ENCODE measurements around the gene MAP3K2. TPM values are rescaled to one million over a fixed set of nuclear protein-coding genes. Genes with fewer than 3 reads are reported as not detected.

Gene MAP3K2
- total RNA-seq, 1 experiment from 2014 or later, result 54.8 TPM

DNA sequence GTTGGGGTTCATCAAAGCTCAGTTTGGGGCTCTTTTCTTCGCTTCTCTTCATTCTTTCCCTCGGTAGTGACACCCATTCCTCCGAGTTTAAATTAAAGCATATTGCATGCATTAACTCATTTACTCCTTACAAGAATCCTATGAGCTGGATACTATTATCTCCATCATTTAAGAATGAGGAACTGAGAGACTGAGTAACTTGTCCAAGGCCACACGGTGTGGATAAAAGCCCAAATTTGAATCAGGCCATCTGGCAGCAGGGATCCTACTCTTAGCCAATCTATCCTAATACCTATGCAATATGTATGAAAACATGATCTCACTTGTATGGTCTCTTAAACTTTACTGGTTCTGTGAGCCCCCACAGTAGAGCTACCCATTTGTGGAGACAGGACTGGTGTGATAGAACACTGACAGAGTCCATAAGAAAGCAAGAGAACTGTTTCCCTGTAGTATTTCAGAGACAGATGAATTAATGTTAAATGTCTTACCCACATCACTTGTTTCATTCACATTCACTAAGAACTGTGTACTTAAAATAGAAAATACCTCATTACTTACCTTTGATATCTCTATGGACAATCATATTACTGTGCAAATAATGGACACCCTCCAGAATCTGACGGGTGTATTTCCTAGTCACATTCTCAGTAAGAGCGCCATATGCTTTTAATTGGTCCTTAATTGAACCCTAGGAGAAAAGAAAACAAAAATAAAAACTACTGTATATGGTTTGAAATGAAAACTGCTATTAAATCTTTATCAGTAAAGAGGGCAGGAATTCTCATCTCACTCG, 73.4 kb downstream of the MAP3K2 start:
- H3K36me3 ChIP-seq (ENCODE audit: insufficient read depth, low read length, poor library complexity, severe bottlenecking), result peaks cover 40% of the 10 kb centered on the region
- POLR2A ChIA-PET (ENCODE audit: low non-redundant PET), result no interaction called here

GRCh38 chr2:127313406-127313805, 74.4 kb downstream of the MAP3K2 start:
- intact Hi-C loops (cut with micrococcal nuclease; ENCODE audit: unreplicated experiment), result no loop called here
- CTCF ChIA-PET, result no interaction called here

More for the DNA sequence above, 73.4 kb downstream of the MAP3K2 start:
- no peak overlapping the region for H3K27ac ChIP-seq (ENCODE audit: low read depth, low read length, poor library complexity, severe bottlenecking)
- CTCF ChIA-PET, result no interaction called here
- no peaks in the 10 kb centered on the region for H3K27me3 ChIP-seq (replicated peaks; ENCODE audit: insufficient read depth, low read depth, low read length, poor library complexity)
- DNase-seq (ENCODE audit: low spot score), result no peak
- H3K4me1 ChIP-seq (ENCODE audit: insufficient read depth, low read length, poor library complexity, severe bottlenecking), result no peaks in the 10 kb centered on the region
- no peaks in the 10 kb centered on the region for H3K9me3 ChIP-seq (ENCODE audit: low read depth, low read length, poor library complexity, severe bottlenecking)
- no TSS peak for BruUV-seq (replicated peaks)
- TF ChIP-seq CTCF (conservative IDR thresholded peaks at IDR 0.05; ENCODE audit: low read depth, low read length) (no peak), EZH2 (IDR thresholded peaks at IDR 0.05; ENCODE audit: borderline replicate concordance, low read depth, low read length, poor library complexity, severe bottlenecking) (no peak)
- intact Hi-C loops (cut with micrococcal nuclease; ENCODE audit: unreplicated experiment), result no loop called here
- H3K4me3 ChIP-seq (ENCODE audit: low read depth, low read length, poor library complexity, severe bottlenecking), result no peak overlapping the region

GRCh38 chr2:127310980-127311379, 76.8 kb downstream of the MAP3K2 start:
- no peak for DNase-seq (ENCODE audit: low spot score)
- TF ChIP-seq CTCF (conservative IDR thresholded peaks at IDR 0.05; ENCODE audit: low read depth, low read length) (no peak), EZH2 (IDR thresholded peaks at IDR 0.05; ENCODE audit: borderline replicate concordance, low read depth, low read length, poor library complexity, severe bottlenecking) (no peak)
- Histone ChIP-seq H3K4me3 (ENCODE audit: low read depth, low read length, poor library complexity, severe bottlenecking) (no peak overlapping the region), H3K27ac (ENCODE audit: low read depth, low read length, poor library complexity, severe bottlenecking) (no peak overlapping the region), H3K27me3 (replicated peaks; ENCODE audit: insufficient read depth, low read depth, low read length, poor library complexity) (no peaks in the 10 kb centered on the region), H3K9me3 (ENCODE audit: low read depth, low read length, poor library complexity, severe bottlenecking) (no peaks in the 10 kb centered on the region), H3K36me3 (ENCODE audit: insufficient read depth, low read length, poor library complexity, severe bottlenecking) (peaks cover 22% of the 10 kb centered on the region), H3K4me1 (ENCODE audit: insufficient read depth, low read length, poor library complexity, severe bottlenecking) (peaks cover 8% of the 10 kb centered on the region)
- intact Hi-C loops (cut with micrococcal nuclease; ENCODE audit: unreplicated experiment), result no loop called here
- POLR2A ChIA-PET (ENCODE audit: low non-redundant PET), result no interaction called here
- CTCF ChIA-PET, result no interaction called here
- BruUV-seq (replicated peaks), result no TSS peak

More at GRCh38 chr2:127313406-127313805, 74.4 kb downstream of the MAP3K2 start:
- H3K27ac ChIP-seq (ENCODE audit: low read depth, low read length, poor library complexity, severe bottlenecking), result no peak overlapping the region
- H3K4me1 ChIP-seq (ENCODE audit: insufficient read depth, low read length, poor library complexity, severe bottlenecking), result no peaks in the 10 kb centered on the region
- H3K9me3 ChIP-seq (ENCODE audit: low read depth, low read length, poor library complexity, severe bottlenecking), result no peaks in the 10 kb centered on the region
- peaks cover 39% of the 10 kb centered on the region for H3K36me3 ChIP-seq (ENCODE audit: insufficient read depth, low read length, poor library complexity, severe bottlenecking)
- no peaks in the 10 kb centered on the region for H3K27me3 ChIP-seq (replicated peaks; ENCODE audit: insufficient read depth, low read depth, low read length, poor library complexity)
- H3K4me3 ChIP-seq (ENCODE audit: low read depth, low read length, poor library complexity, severe bottlenecking), result no peak overlapping the region
- TF ChIP-seq EZH2 (IDR thresholded peaks at IDR 0.05; ENCODE audit: borderline replicate concordance, low read depth, low read length, poor library complexity, severe bottlenecking) (no peak), CTCF (conservative IDR thresholded peaks at IDR 0.05; ENCODE audit: low read depth, low read length) (no peak)
- POLR2A ChIA-PET (ENCODE audit: low non-redundant PET), result no interaction called here
- no peak for DNase-seq (ENCODE audit: low spot score)
- BruUV-seq (replicated peaks), result no TSS peak

All from A673 (cell line).